ENCODE data around the gene ALK. TPM values are rescaled to one million over a fixed set of nuclear protein-coding genes. Genes with fewer than 3 reads are reported as not detected.

Gene ALK
- total RNA-seq, 2 donors from 2014 or later: 0.05 TPM; not detected in 1

GRCh38 chr2:29224693-29225551, 696.5 kb downstream of the ALK start:
- H3K9me3 Mint-ChIP-seq: no peaks in the 10 kb centered on the region
- ATAC-seq (no peak), DNase-seq (ENCODE audit: low spot score in 2 of 2) (no peak)
- H3K27ac Mint-ChIP-seq: no peak overlapping the region
- H3K36me3 Mint-ChIP-seq: no peaks in the 10 kb centered on the region

- DNase-seq (ENCODE audit: low spot score in 2 of 2) (peak in 1 of 2 donors; percentile 23), ATAC-seq (no peak)
- Mint-ChIP-seq H3K9me3 (no peaks in the 10 kb centered on the region), H3K36me3 (no peaks in the 10 kb centered on the region), H3K27ac (no peak overlapping the region)
Observed at GRCh38 chr2:29223851-29224692, 697.3 kb downstream of the ALK start.

GRCh38 chr2:29223257-29223656, 698.1 kb downstream of the ALK start:
- H3K36me3 Mint-ChIP-seq: no peaks in the 10 kb centered on the region
- peak in 1 of 2 donors; percentile 34 for DNase-seq (ENCODE audit: low spot score in 2 of 2)
- no peak for ATAC-seq
- H3K9me3 Mint-ChIP-seq: no peaks in the 10 kb centered on the region
- no peak overlapping the region for H3K27ac Mint-ChIP-seq

GRCh38 chr2:29222381-29223179, 698.8 kb downstream of the ALK start:
- DNase-seq (ENCODE audit: low spot score in 2 of 2) (peak in 1 of 2 donors; percentile 42), ATAC-seq (no peak)
- Mint-ChIP-seq H3K27ac (no peak overlapping the region), H3K9me3 (no peaks in the 10 kb centered on the region), H3K36me3 (no peaks in the 10 kb centered on the region)

- Mint-ChIP-seq H3K9me3 (no peaks in the 10 kb centered on the region), H3K36me3 (no peaks in the 10 kb centered on the region), H3K27ac (no peak overlapping the region)
- ATAC-seq: no peak
- DNase-seq (ENCODE audit: low spot score in 2 of 2): peak in 1 of 2 donors; percentile 16
Observed at GRCh38 chr2:29220506-29221270, 700.7 kb downstream of the ALK start.

- H3K9me3 Mint-ChIP-seq: no peaks in the 10 kb centered on the region
- no peak overlapping the region for H3K27ac Mint-ChIP-seq
- ATAC-seq (no peak), DNase-seq (ENCODE audit: low spot score in 2 of 2) (no peak)
- H3K36me3 Mint-ChIP-seq: no peaks in the 10 kb centered on the region
Observed at GRCh38 chr2:29219374-29219773, 702.0 kb downstream of the ALK start.

GRCh38 chr2:29218550-29219125, 702.7 kb downstream of the ALK start:
- ATAC-seq (no peak), DNase-seq (ENCODE audit: low spot score in 2 of 2) (no peak)
- Mint-ChIP-seq H3K27ac (peak overlapping the region in 1 of 2 donors; percentile 57), H3K36me3 (no peaks in the 10 kb centered on the region), H3K9me3 (no peaks in the 10 kb centered on the region)

- Mint-ChIP-seq H3K36me3 (no peaks in the 10 kb centered on the region), H3K27ac (no peak overlapping the region), H3K9me3 (no peaks in the 10 kb centered on the region)
- DNase-seq (ENCODE audit: low spot score in 2 of 2): peak in 1 of 2 donors; percentile 44
- no peak for ATAC-seq
Observed at GRCh38 chr2:29218071-29218470, 703.3 kb downstream of the ALK start.

GRCh38 chr2:29216609-29216909, 704.8 kb downstream of the ALK start:
- ATAC-seq: no peak
- Mint-ChIP-seq H3K9me3 (no peaks in the 10 kb centered on the region), H3K36me3 (no peaks in the 10 kb centered on the region), H3K27ac (no peak overlapping the region)
- DNase-seq (ENCODE audit: low spot score in 2 of 2): peak in 1 of 2 donors; percentile 25

GRCh38 chr2:29215739-29216608, 705.4 kb downstream of the ALK start:
- Mint-ChIP-seq H3K36me3 (no peaks in the 10 kb centered on the region), H3K9me3 (no peaks in the 10 kb centered on the region), H3K27ac (no peak overlapping the region)
- ATAC-seq (no peak), DNase-seq (ENCODE audit: low spot score in 2 of 2) (no peak)

GRCh38 chr2:29215073-29215472, 706.3 kb downstream of the ALK start:
- Mint-ChIP-seq H3K9me3 (no peaks in the 10 kb centered on the region), H3K36me3 (no peaks in the 10 kb centered on the region), H3K27ac (no peak overlapping the region)
- peak in 1 of 2 donors; percentile 28 for DNase-seq (ENCODE audit: low spot score in 2 of 2)
- ATAC-seq: no peak

GRCh38 chr2:29213888-29214291, 707.5 kb downstream of the ALK start:
- ATAC-seq (no peak), DNase-seq (ENCODE audit: low spot score in 2 of 2) (peak in 1 of 2 donors; percentile 21)
- H3K36me3 Mint-ChIP-seq: no peaks in the 10 kb centered on the region
- no peak overlapping the region for H3K27ac Mint-ChIP-seq
- H3K9me3 Mint-ChIP-seq: no peaks in the 10 kb centered on the region

GRCh38 chr2:29212009-29212408, 709.4 kb downstream of the ALK start:
- Mint-ChIP-seq H3K27ac (no peak overlapping the region), H3K36me3 (no peaks in the 10 kb centered on the region), H3K9me3 (no peaks in the 10 kb centered on the region)
- ATAC-seq (no peak), DNase-seq (ENCODE audit: low spot score in 2 of 2) (no peak)

- no peaks in the 10 kb centered on the region for H3K9me3 Mint-ChIP-seq
- no peak overlapping the region for H3K27ac Mint-ChIP-seq
- no peaks in the 10 kb centered on the region for H3K36me3 Mint-ChIP-seq
- DNase-seq (ENCODE audit: low spot score in 2 of 2): no peak
- no peak for ATAC-seq
Observed at GRCh38 chr2:29209551-29209950, 711.8 kb downstream of the ALK start.
